IMR-90 (cell line): Measurements from ENCODE around the gene ENHO.

Source experiments
- BHLHE40 ChIP-seq: fragments of 150-350 bp; IDR thresholded peaks from 2 replicates; pipeline ENCODE4 v1.6.1; 2016; ENCODE audit warnings: mild to moderate bottlenecking, low read depth, low read length
- CHD1 ChIP-seq: IDR thresholded peaks from 2 replicates; pipeline ENCODE4 v1.6.1; 2012; ENCODE audit warnings: low read depth, low read length, improper control_type of control experiment
- FOS ChIP-seq: fragments of 150-350 bp; IDR thresholded peaks from 2 replicates; pipeline ENCODE4 v1.6.1; 2016; ENCODE audit warnings: low read depth, low read length
- MAFK ChIP-seq: IDR thresholded peaks from 2 replicates; pipeline ENCODE4 v1.6.1; 2012; ENCODE audit warnings: low read depth, low read length, improper control_type of control experiment
- MAZ ChIP-seq: IDR thresholded peaks from 2 replicates; pipeline ENCODE4 v1.6.1; 2012; ENCODE audit warnings: low read depth, mild to moderate bottlenecking, low read length, improper control_type of control experiment, moderate library complexity, borderline replicate concordance
- MXI1 ChIP-seq: IDR thresholded peaks from 2 replicates; pipeline ENCODE4 v1.6.1; 2012; ENCODE audit warnings: low read depth, mild to moderate bottlenecking, low read length, moderate library complexity, borderline replicate concordance
- POLR2A ChIP-seq: IDR thresholded peaks from 2 replicates; pipeline ENCODE4 v1.6.1; 2012; ENCODE audit warnings: mild to moderate bottlenecking, low read depth, low read length
- RCOR1 ChIP-seq: IDR thresholded peaks from 2 replicates; pipeline ENCODE4 v1.6.1; 2012; ENCODE audit warnings: mild to moderate bottlenecking, low read length, improper control_type of control experiment; ENCODE audit not compliant: insufficient replicate concordance
- TF ChIP-seq, protein P1 (sequence below): conservative IDR thresholded peaks from 2 replicates; pipeline ENCODE4 v1.5.1; 2012; ENCODE audit warnings: mild to moderate bottlenecking, low read depth, low read length, improper control_type of control experiment
- TF ChIP-seq, protein P2 (sequence below): fragments of 150-350 bp; IDR thresholded peaks from 2 replicates; pipeline ENCODE4 v1.6.1; 2017; ENCODE audit warnings: mild to moderate bottlenecking, antibody characterized with exemption, low read length, low read depth

GRCh38 chr9:34508463-34508862 lies 14.3 kb downstream of the ENHO start:
- TF ChIP-seq CHD1 (no peak), MAZ (no peak), MAFK (no peak), RCOR1 (no peak), MXI1 (no peak), FOS (no peak), BHLHE40 (no peak), POLR2A (no peak)
- TF ChIP-seq, protein P1, sequence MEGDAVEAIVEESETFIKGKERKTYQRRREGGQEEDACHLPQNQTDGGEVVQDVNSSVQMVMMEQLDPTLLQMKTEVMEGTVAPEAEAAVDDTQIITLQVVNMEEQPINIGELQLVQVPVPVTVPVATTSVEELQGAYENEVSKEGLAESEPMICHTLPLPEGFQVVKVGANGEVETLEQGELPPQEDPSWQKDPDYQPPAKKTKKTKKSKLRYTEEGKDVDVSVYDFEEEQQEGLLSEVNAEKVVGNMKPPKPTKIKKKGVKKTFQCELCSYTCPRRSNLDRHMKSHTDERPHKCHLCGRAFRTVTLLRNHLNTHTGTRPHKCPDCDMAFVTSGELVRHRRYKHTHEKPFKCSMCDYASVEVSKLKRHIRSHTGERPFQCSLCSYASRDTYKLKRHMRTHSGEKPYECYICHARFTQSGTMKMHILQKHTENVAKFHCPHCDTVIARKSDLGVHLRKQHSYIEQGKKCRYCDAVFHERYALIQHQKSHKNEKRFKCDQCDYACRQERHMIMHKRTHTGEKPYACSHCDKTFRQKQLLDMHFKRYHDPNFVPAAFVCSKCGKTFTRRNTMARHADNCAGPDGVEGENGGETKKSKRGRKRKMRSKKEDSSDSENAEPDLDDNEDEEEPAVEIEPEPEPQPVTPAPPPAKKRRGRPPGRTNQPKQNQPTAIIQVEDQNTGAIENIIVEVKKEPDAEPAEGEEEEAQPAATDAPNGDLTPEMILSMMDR: no peak
- TF ChIP-seq, protein P2, sequence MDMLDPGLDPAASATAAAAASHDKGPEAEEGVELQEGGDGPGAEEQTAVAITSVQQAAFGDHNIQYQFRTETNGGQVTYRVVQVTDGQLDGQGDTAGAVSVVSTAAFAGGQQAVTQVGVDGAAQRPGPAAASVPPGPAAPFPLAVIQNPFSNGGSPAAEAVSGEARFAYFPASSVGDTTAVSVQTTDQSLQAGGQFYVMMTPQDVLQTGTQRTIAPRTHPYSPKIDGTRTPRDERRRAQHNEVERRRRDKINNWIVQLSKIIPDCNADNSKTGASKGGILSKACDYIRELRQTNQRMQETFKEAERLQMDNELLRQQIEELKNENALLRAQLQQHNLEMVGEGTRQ: no peak
